BJ (cell line): ENCODE results near the gene EPB41L4B. TPM values are rescaled to one million over a fixed set of nuclear protein-coding genes. Genes with fewer than 3 reads are reported as not detected.

Experiments used
- CTCF ChIA-PET: fragments of 350-600 bp; formaldehyde crosslinking; extraction: SDS; loops from one replicate; lab custom pipeline; 2021; ENCODE audit warnings: antibody characterized with exemption, inconsistent platforms; lab: Yijun Ruan, JAX
- POLR2A ChIA-PET: fragments of 300-600 bp; sonication (Branson Sonifier 250); formaldehyde crosslinking; extraction: SDS; loops from one replicate; lab custom pipeline; 2021; ENCODE audit warnings: antibody characterized with exemption; lab: Charles Lee
- DNase-seq: peaks from one replicate; pipeline ENCODE4 v3.0.0-alpha.2; 2011; ENCODE audit warnings: low read depth
- H3K27me3 ChIP-seq: 2 replicates; pipeline ENCODE4 v1.6.0; 2011; ENCODE audit warnings: low read length; ENCODE audit not compliant: control insufficient read depth, insufficient read depth
- H3K36me3 ChIP-seq: 2 replicates; pipeline ENCODE4 v1.5.1; 2011; ENCODE audit warnings: low read length; ENCODE audit not compliant: control insufficient read depth, insufficient read depth
- H3K4me3 ChIP-seq: 2 replicates; pipeline ENCODE4 v1.5.1; 2011; ENCODE audit warnings: low read depth, mild to moderate bottlenecking, control low read depth, low read length
- CTCF ChIP-seq: IDR thresholded peaks from 2 replicates; pipeline ENCODE4 v1.5.1; 2011; ENCODE audit warnings: low read depth, mild to moderate bottlenecking, control low read depth, inconsistent platforms, low read length, moderate library complexity; ENCODE audit not compliant: insufficient read depth
- polyA plus RNA-seq: library from polyadenylated mRNA; depleted of rRNA; stranded (reverse); fragments of >200 nt; gene quantifications from 2 replicates; pipeline ENCODE4 v1.2.3, GENCODE V29; 2011

EPB41L4B gene
- polyA plus RNA-seq, 1 experiment = 0.21 TPM

DNA sequence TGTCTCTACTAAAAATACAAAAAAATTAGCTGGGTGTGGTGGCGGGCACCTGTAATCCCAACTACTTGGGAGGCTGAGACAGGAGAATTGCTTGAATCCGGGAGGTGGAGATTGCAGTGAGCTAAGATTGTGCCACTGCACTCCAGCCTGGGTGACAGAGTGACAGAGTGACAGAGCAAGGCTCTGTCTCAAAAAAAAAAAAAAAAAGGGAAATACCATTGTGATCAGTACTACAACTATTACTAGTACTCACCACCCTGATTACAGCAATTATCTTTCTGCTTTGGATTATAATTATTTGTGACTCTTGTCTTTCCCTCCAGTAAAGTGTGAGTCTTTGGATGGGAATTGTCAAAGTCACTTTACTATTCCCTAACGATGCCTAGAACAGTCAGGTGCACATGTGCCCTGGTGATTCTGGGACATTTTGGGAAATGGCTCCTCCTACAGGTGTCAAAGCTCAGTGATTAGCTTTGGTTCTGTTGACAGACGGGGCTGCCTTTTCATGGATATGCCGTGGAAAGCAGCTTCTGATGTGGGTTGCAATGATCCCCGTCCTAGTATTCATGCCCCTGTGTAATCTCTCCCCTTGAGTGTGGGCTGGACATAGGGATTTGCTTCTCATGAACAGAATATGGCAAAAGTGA, 122.0 kb downstream of the EPB41L4B start:
- Histone ChIP-seq H3K4me3 (no peak overlapping the region), H3K27me3 (peaks cover 5% of the 10 kb centered on the region), H3K36me3 (no peaks in the 10 kb centered on the region)
- TF ChIP-seq CTCF = peak; percentile 24; the same call in 1 of the 2 replicates
- no peak for DNase-seq
- ChIA-PET POLR2A (no interaction called here), CTCF (interaction anchor here (1.2 kb wide), 2 partner anchors 16 to 33 kb away, joined by 3 read pairs; no protein-coding TSS in a partner anchor)

GRCh38 chr9:109193974-109194556, 126.8 kb downstream of the EPB41L4B start:
- no peak for TF ChIP-seq CTCF
- CTCF ChIA-PET = interaction anchor here (1.2 to 2.1 kb wide), 2 partner anchors 11 to 240 kb away, joined by 4 to 9 read pairs; no protein-coding TSS in a partner anchor
- Histone ChIP-seq H3K36me3 (no peaks in the 10 kb centered on the region), H3K27me3 (peaks cover 8% of the 10 kb centered on the region), H3K4me3 (no peak overlapping the region)
- POLR2A ChIA-PET = no interaction called here
- no peak for DNase-seq

- peak; percentile 27; the same call in 1 of the 2 replicates for TF ChIP-seq CTCF
- no peak overlapping the region for H3K4me3 ChIP-seq
- POLR2A ChIA-PET = no interaction called here
- H3K36me3 ChIP-seq = no peaks in the 10 kb centered on the region
- H3K27me3 ChIP-seq = peaks cover 5% of the 10 kb centered on the region; the same call in 1 of the 2 replicates
- CTCF ChIA-PET = interaction anchor here (1.2 to 2.1 kb wide), 3 partner anchors 10 to 239 kb away, joined by 3 to 9 read pairs (median 4); no protein-coding TSS in a partner anchor
- no peak for DNase-seq
Observed at GRCh38 chr9:109192732-109193361, 128.0 kb downstream of the EPB41L4B start.

GRCh38 chr9:109191746-109192145, 129.1 kb downstream of the EPB41L4B start:
- H3K36me3 ChIP-seq = no peaks in the 10 kb centered on the region
- ChIA-PET POLR2A (no interaction called here), CTCF (interaction anchor here (1.0 to 1.1 kb wide), 2 partner anchors 17 to 130 kb away, joined by 3 to 4 read pairs; no protein-coding TSS in a partner anchor)
- no peak for DNase-seq
- no peak for TF ChIP-seq CTCF
- no peak overlapping the region for H3K4me3 ChIP-seq
- peaks cover 5% of the 10 kb centered on the region; the same call in 1 of the 2 replicates for H3K27me3 ChIP-seq

GRCh38 chr9:109190151-109190550, 130.7 kb downstream of the EPB41L4B start:
- CTCF ChIA-PET = no interaction called here
- H3K4me3 ChIP-seq = no peak overlapping the region
- DNase-seq = no peak
- peaks cover 5% of the 10 kb centered on the region; the same call in 1 of the 2 replicates for H3K27me3 ChIP-seq
- TF ChIP-seq CTCF = no peak
- H3K36me3 ChIP-seq = no peaks in the 10 kb centered on the region
- POLR2A ChIA-PET = no interaction called here
